ENCODE measurements around the gene NKRF.

The NKRF gene

GRCh38 chrX:119606280-119607017 lies at the start of gene NKRF:
TSS of gene NKRF (minus strand) at chrX:119606424.
- DNase-seq (ENCODE audit: low spot score) = peak; percentile 82
- TF ChIP-seq CTCF (IDR thresholded peaks at IDR 0.05; ENCODE audit: borderline replicate concordance, control extremely low read depth, extremely low read depth, insufficient read depth, missing control alignments) = no peak
- in situ Hi-C loops (cut with MboI; ENCODE audit: low sequenced_read_pairs, unreplicated experiment) = no loop called here

- TF ChIP-seq CTCF (IDR thresholded peaks at IDR 0.05; ENCODE audit: borderline replicate concordance, control extremely low read depth, extremely low read depth, insufficient read depth, missing control alignments) = no peak
- DNase-seq (ENCODE audit: low spot score) = peak; percentile 47
- in situ Hi-C loops (cut with MboI; ENCODE audit: low sequenced_read_pairs, unreplicated experiment) = no loop called here
Measured at GRCh38 chrX:119655125-119655524, 48.9 kb upstream of the NKRF start.

GRCh38 chrX:119654112-119654531 lies 47.9 kb upstream of the NKRF start:
- no peak for DNase-seq (ENCODE audit: low spot score)
- in situ Hi-C loops (cut with MboI; ENCODE audit: low sequenced_read_pairs, unreplicated experiment) = no loop called here
- TF ChIP-seq CTCF (IDR thresholded peaks at IDR 0.05; ENCODE audit: borderline replicate concordance, control extremely low read depth, extremely low read depth, insufficient read depth, missing control alignments) = no peak

- in situ Hi-C loops (cut with MboI; ENCODE audit: low sequenced_read_pairs, unreplicated experiment) = no loop called here
- DNase-seq (ENCODE audit: low spot score) = no peak
- no peak for TF ChIP-seq CTCF (IDR thresholded peaks at IDR 0.05; ENCODE audit: borderline replicate concordance, control extremely low read depth, extremely low read depth, insufficient read depth, missing control alignments)
Measured at GRCh38 chrX:119648421-119648775, 42.2 kb upstream of the NKRF start.

- in situ Hi-C loops (cut with MboI; ENCODE audit: low sequenced_read_pairs, unreplicated experiment) = no loop called here
- peak; percentile 71 for DNase-seq (ENCODE audit: low spot score)
- no peak for TF ChIP-seq CTCF (IDR thresholded peaks at IDR 0.05; ENCODE audit: borderline replicate concordance, control extremely low read depth, extremely low read depth, insufficient read depth, missing control alignments)
Measured at GRCh38 chrX:119647552-119648420, 41.6 kb upstream of the NKRF start.

- in situ Hi-C loops (cut with MboI; ENCODE audit: low sequenced_read_pairs, unreplicated experiment) = no loop called here
- no peak for DNase-seq (ENCODE audit: low spot score)
- no peak for TF ChIP-seq CTCF (IDR thresholded peaks at IDR 0.05; ENCODE audit: borderline replicate concordance, control extremely low read depth, extremely low read depth, insufficient read depth, missing control alignments)
Measured at GRCh38 chrX:119647089-119647488, 40.9 kb upstream of the NKRF start.
